Liver (tissue), 3 donors: Measurements from ENCODE around the gene TTI1.

Experiments
- CTCF ChIP-seq: fragments of 150-350 bp; IDR thresholded peaks from 2 replicates; pipeline ENCODE4 v1.5.1; 2017; ENCODE audit warnings: improper control_type of control experiment, low read depth, low read length; ENCODE audit not compliant: missing input control
- EGR1 ChIP-seq, 2 donors: IDR thresholded peaks; 2 replicates each; pipeline ENCODE4 v1.6.1; 2016 to 2018; ENCODE audit warnings: antibody characterized with exemption in 2 of 2, low read depth in 2 of 2
- FOXA1 ChIP-seq: IDR thresholded peaks from 2 replicates; pipeline ENCODE4 v1.6.1; 2016; ENCODE audit warnings: antibody characterized with exemption
- HNF4G ChIP-seq: IDR thresholded peaks from 2 replicates; pipeline ENCODE4 v1.6.1; 2016; ENCODE audit warnings: antibody characterized with exemption
- MAX ChIP-seq: IDR thresholded peaks from 2 replicates; pipeline ENCODE4 v1.6.1; 2016; ENCODE audit warnings: antibody characterized with exemption
- RAD21 ChIP-seq, 2 donors: IDR thresholded peaks; 2 replicates each; pipeline ENCODE4 v1.6.1; 2016; ENCODE audit warnings: antibody characterized with exemption in 2 of 2, mild to moderate bottlenecking in 2 of 2
- REST ChIP-seq: IDR thresholded peaks from 2 replicates; pipeline ENCODE4 v1.6.1; 2016; ENCODE audit warnings: antibody characterized with exemption, mild to moderate bottlenecking
- RXRA ChIP-seq, 2 donors: IDR thresholded peaks; 2 replicates each; pipeline ENCODE4 v1.6.1; 2017 to 2018; ENCODE audit warnings: antibody characterized with exemption in 2 of 2, mild to moderate bottlenecking in 1 of 2
- SP1 ChIP-seq: IDR thresholded peaks from 2 replicates; pipeline ENCODE4 v1.6.1; 2018; ENCODE audit warnings: antibody characterized with exemption, mild to moderate bottlenecking
- YY1 ChIP-seq: IDR thresholded peaks from 2 replicates; pipeline ENCODE4 v1.6.1; 2016; ENCODE audit warnings: antibody characterized with exemption, mild to moderate bottlenecking
- donor health status: healthy.
- donor health status: healthy.

- TF ChIP-seq MAX (no peak), CTCF (no peak), HNF4G (no peak), EGR1 (IDR thresholded peaks at IDR 0.05; ENCODE audit: low read depth in 2 of 2) (no peak), RXRA (IDR thresholded peaks at IDR 0.05) (no peak), REST (no peak), FOXA1 (no peak), YY1 (no peak), SP1 (no peak), RAD21 (IDR thresholded peaks at IDR 0.05) (no peak)
Observed at GRCh38 chr20:38034108-38034649, 923 bp upstream of the TTI1 start.
